ENCODE results near the gene H2BK1.

H2BK1 gene

GRCh38 chr7:151210087-151210854, at the start of gene H2BK1:
Gene H2BK1 (minus strand): TSS chr7:151210488. CDS start chr7:151210318, 170 bp downstream.
- DNase-seq = no peak

- no peak for DNase-seq
These were observed 47.7 kb upstream of the H2BK1 start for GRCh38 chr7:151257990-151258389.

- DNase-seq = no peak
These were observed 46.2 kb upstream of the H2BK1 start for GRCh38 chr7:151256410-151257045.

- no peak for DNase-seq
These were observed 45.1 kb upstream of the H2BK1 start for GRCh38 chr7:151255390-151255789.

- no peak for DNase-seq
These were observed 44.6 kb upstream of the H2BK1 start for GRCh38 chr7:151254851-151255250.

- no peak for DNase-seq
These were observed 44.0 kb upstream of the H2BK1 start for GRCh38 chr7:151254316-151254715.

GRCh38 chr7:151252961-151253711, 42.8 kb upstream of the H2BK1 start:
- DNase-seq = no peak

GRCh38 chr7:151252561-151252835, 42.2 kb upstream of the H2BK1 start:
- DNase-seq = no peak

GRCh38 chr7:151251689-151252560, 41.6 kb upstream of the H2BK1 start:
- DNase-seq = peak; percentile 66

- DNase-seq = no peak
These were observed 41.0 kb upstream of the H2BK1 start for GRCh38 chr7:151251328-151251688.

- no peak for DNase-seq
These were observed 40.2 kb upstream of the H2BK1 start for GRCh38 chr7:151250181-151251132.

- no peak for DNase-seq
These were observed 39.4 kb upstream of the H2BK1 start for GRCh38 chr7:151249732-151250072.

- no peak for DNase-seq
These were observed 38.9 kb upstream of the H2BK1 start for GRCh38 chr7:151249034-151249731.

GRCh38 chr7:151248346-151249033, 38.2 kb upstream of the H2BK1 start, which contains the start of gene SMARCD3:
Gene SMARCD3 (minus strand): TSS chr7:151248694. CDS start chr7:151248562, 132 bp downstream.
- DNase-seq = peak; percentile 3

GRCh38 chr7:151247611-151248345, 37.5 kb upstream of the H2BK1 start:
- DNase-seq = no peak

GRCh38 chr7:151246851-151247580, 36.7 kb upstream of the H2BK1 start:
- DNase-seq = no peak

GRCh38 chr7:151246102-151246850, 36.0 kb upstream of the H2BK1 start:
- no peak for DNase-seq

- DNase-seq = peak; percentile 21
These were observed 35.2 kb upstream of the H2BK1 start for GRCh38 chr7:151245360-151246101.
